ENCODE measurements around the gene QPCTL. TPM values are rescaled to one million over a fixed set of nuclear protein-coding genes. Genes with fewer than 3 reads are reported as not detected.
"Not testable (repeated sequence)": the region's sequence is repeated elsewhere in the genome, so short reads cannot be mapped to it uniquely, and the experiment has no call there.

The QPCTL gene
- total and polyA plus RNA-seq, 2 of the 4 experiments (the other 2 are of a cell fraction), result 6.6 to 11.5 TPM

DNA sequence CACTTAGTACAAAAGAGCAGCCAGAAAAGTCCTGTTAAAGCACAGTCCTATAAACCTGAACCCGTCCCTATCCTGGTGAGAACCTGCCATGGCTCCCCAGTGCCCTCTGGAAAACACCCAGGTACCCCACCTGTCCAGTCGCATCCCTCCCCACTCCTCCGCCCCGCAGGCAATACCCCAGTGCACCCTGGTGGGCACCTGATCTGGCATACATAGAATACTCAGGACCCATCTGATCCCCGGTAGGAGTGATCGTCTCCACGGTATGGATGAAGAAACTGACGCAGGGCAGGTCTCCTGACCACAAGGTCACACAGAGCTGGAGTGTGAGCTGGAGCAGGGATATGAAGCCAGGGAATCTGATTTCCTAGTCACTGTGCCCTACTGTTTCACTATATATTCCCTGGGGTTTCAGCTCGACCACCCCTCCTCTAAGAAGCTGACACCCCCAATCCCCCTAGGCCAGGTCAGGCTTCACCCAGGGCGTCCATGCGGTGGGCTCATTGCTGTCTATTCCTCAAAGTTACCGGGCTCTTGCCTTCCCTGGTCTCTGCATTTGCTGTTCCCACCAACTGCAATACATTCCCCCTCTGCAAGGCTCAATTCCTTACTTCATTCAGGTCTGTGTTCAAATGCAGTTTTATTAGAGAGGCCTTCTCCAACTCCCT, 25.7 kb downstream of the QPCTL start:
- ATAC-seq (ENCODE audit: low read depth) (no peak), DNase-seq (no peak)
- dilution Hi-C loops (cut with HindIII; ENCODE audit: low sequenced_read_pairs, unreplicated experiment) (no loop called here), in situ Hi-C loops (cut with MboI; ENCODE audit: low sequenced_read_pairs) (no loop called here), intact Hi-C loops (cut with micrococcal nuclease) (loop anchor here (1.0 kb wide), 1 partner anchor 52 kb away; no protein-coding TSS in a partner anchor)
- no TSS peak for BruUV-seq (replicated peaks)
- Histone ChIP-seq H3K9me1 (ENCODE audit: insufficient read depth, low read length) (0 out of 2 replicates have a peak, but pooled peaks cover 3% of the 10 kb centered on the region), H3K18ac (ENCODE audit: low read depth, low read length) (peak overlapping the region; percentile 49), H2BK5ac (ENCODE audit: low read depth, low read length, poor library complexity, severe bottlenecking) (peak overlapping the region; percentile 91), H2BK20ac (ENCODE audit: low read depth, low read length) (peak overlapping the region; percentile 21), H3K56ac (ENCODE audit: extremely low read depth, insufficient read depth, low read length) (peak overlapping the region; percentile 81), H3K14ac (replicated peaks; ENCODE audit: low read depth, low read length) (peak overlapping the region; percentile 95), H3K23ac (ENCODE audit: low read depth, low read length) (peak overlapping the region; percentile 73; the same call in 1 of the 2 replicates), H2BK120ac (ENCODE audit: low read depth, low read length) (peak overlapping the region; percentile 84), H3K79me1 (ENCODE audit: low read depth in 1 of 2, low read length in 2 of 2) (peaks cover 23 to 83% of the 10 kb centered on the region in 2 experiments), H3K9ac (ENCODE audit: low read depth, low read length) (peak overlapping the region; percentile 71), H3K27me3 (ENCODE audit: control insufficient read depth, insufficient read depth, low read length) (no peaks in the 10 kb centered on the region), H3K4me1 (ENCODE audit: control insufficient read depth, insufficient read depth, low read length) (peaks cover 9% of the 10 kb centered on the region), H2AFZ (replicated peaks; ENCODE audit: low read length, poor library complexity) (peak overlapping the region; percentile 95), H4K91ac (ENCODE audit: insufficient read depth, low read depth, low read length) (peak overlapping the region; percentile 92), H3K36me3 (ENCODE audit: control insufficient read depth, insufficient read depth, low read length) (peaks cover 7% of the 10 kb centered on the region), H3K4me2 (ENCODE audit: low read depth, low read length) (peak overlapping the region; percentile 82), H4K8ac (ENCODE audit: low read depth in 2 of 2, low read length in 2 of 2) (peak overlapping the region; percentile 5 to 88), H2AK5ac (ENCODE audit: low read depth, low read length) (peak overlapping the region; percentile 93), H2AK9ac (replicated peaks; ENCODE audit: low read depth, low read length, poor library complexity) (peak overlapping the region; percentile 98), H2BK15ac (ENCODE audit: low read depth, low read length) (peak overlapping the region; percentile 13; the same call in 1 of the 3 replicates), H3K4me3 (ENCODE audit: insufficient read depth, low read depth, low read length) (peak overlapping the region; percentile 41), H3K27ac (ENCODE audit: insufficient read depth, low read length) (peak overlapping the region; percentile 93), H4K20me1 (ENCODE audit: insufficient read depth, low read length) (0 out of 2 replicates have a peak, but pooled peaks cover under 1% of the 10 kb centered on the region), H4K5ac (ENCODE audit: low read depth, low read length) (peak overlapping the region; percentile 84), H3K4ac (ENCODE audit: low read depth, low read length) (peak overlapping the region; percentile 93), H3K9me3 (ENCODE audit: control insufficient read depth, insufficient read depth, low read length) (no peaks in the 10 kb centered on the region)
- POLR2A ChIA-PET (ENCODE audit: unreplicated experiment), result interaction anchor here (0.7 kb wide), 1 partner anchor 51 kb away, joined by 3 read pairs; the partner anchor contains the start of gene SIX5
- 63% methylated on average over 4 of the region's 12 CpGs; no CpG with 5 or more reads in 1 of the 2 experiments for WGBS, 2 experiments (ENCODE audit: extremely low coverage in 2 of 2, insufficient read length in 1 of 2)
- TF ChIP-seq POLR2A (IDR thresholded peaks at IDR 0.05; ENCODE audit: low read depth, low read length) (no peak), RFX5 (IDR thresholded peaks at IDR 0.05; ENCODE audit: low read depth, low read length) (no peak), FOS (IDR thresholded peaks at IDR 0.05; ENCODE audit: low read depth, low read length) (no peak), NFE2L2 (IDR thresholded peaks at IDR 0.05; ENCODE audit: low read depth, low read length) (no peak), MAFK (IDR thresholded peaks at IDR 0.05; ENCODE audit: low read depth, low read length) (no peak), MXI1 (IDR thresholded peaks at IDR 0.05; ENCODE audit: borderline replicate concordance, low read depth, low read length) (no peak)
- TF ChIP-seq, protein P1, sequence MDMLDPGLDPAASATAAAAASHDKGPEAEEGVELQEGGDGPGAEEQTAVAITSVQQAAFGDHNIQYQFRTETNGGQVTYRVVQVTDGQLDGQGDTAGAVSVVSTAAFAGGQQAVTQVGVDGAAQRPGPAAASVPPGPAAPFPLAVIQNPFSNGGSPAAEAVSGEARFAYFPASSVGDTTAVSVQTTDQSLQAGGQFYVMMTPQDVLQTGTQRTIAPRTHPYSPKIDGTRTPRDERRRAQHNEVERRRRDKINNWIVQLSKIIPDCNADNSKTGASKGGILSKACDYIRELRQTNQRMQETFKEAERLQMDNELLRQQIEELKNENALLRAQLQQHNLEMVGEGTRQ (IDR thresholded peaks at IDR 0.05; ENCODE audit: low read depth, low read length), result no peak
- CTCF ChIA-PET, result interaction anchor here (2.0 kb wide), 1 partner anchor 26 kb away, joined by 10 read pairs; the partner anchor contains the start of genes QPCTL and SNRPD2

DNA sequence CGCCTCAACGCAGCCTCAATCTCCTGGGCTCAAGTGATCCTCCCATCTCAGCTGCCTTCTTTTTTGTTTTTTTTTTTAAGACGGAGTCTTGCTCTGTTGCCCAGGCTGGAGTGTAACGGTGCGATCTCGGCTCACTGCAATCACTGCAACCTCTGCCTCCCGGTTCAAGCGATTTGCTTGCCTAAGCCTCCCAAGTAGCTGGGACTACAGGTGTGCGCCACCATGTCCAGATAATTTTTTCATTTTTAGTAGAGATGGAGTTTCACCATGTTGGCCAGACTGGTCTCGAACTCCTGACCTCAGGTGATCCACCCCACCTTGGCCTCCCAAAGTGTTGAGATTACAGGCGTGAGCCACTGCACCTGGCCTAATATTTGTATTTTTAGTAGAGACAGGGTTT, 27.6 kb downstream of the QPCTL start:
- H3K9me1 ChIP-seq (ENCODE audit: insufficient read depth, low read length); H4K20me1 ChIP-seq (ENCODE audit: insufficient read depth, low read length); H2AFZ ChIP-seq (replicated peaks; ENCODE audit: low read length, poor library complexity); in situ Hi-C loops (cut with MboI; ENCODE audit: low sequenced_read_pairs); H4K5ac ChIP-seq (ENCODE audit: low read depth, low read length); POLR2A ChIA-PET (ENCODE audit: unreplicated experiment); H3K4me2 ChIP-seq (ENCODE audit: low read depth, low read length); H4K91ac ChIP-seq (ENCODE audit: insufficient read depth, low read depth, low read length); H2BK15ac ChIP-seq (ENCODE audit: low read depth, low read length); H3K27me3 ChIP-seq (ENCODE audit: control insufficient read depth, insufficient read depth, low read length); intact Hi-C loops (cut with micrococcal nuclease); H2BK5ac ChIP-seq (ENCODE audit: low read depth, low read length, poor library complexity, severe bottlenecking); H2AK9ac ChIP-seq (replicated peaks; ENCODE audit: low read depth, low read length, poor library complexity); H2AK5ac ChIP-seq (ENCODE audit: low read depth, low read length); H3K23ac ChIP-seq (ENCODE audit: low read depth, low read length); H2BK120ac ChIP-seq (ENCODE audit: low read depth, low read length); BruUV-seq (replicated peaks); H2BK20ac ChIP-seq (ENCODE audit: low read depth, low read length); H3K9me3 ChIP-seq (ENCODE audit: control insufficient read depth, insufficient read depth, low read length); H3K4me3 ChIP-seq (ENCODE audit: insufficient read depth, low read depth, low read length); CTCF ChIA-PET; H3K9ac ChIP-seq (ENCODE audit: low read depth, low read length); H3K27ac ChIP-seq (ENCODE audit: insufficient read depth, low read length); H3K4ac ChIP-seq (ENCODE audit: low read depth, low read length); DNase-seq; H3K14ac ChIP-seq (replicated peaks; ENCODE audit: low read depth, low read length); ATAC-seq (ENCODE audit: low read depth); H3K56ac ChIP-seq (ENCODE audit: extremely low read depth, insufficient read depth, low read length); dilution Hi-C loops (cut with HindIII; ENCODE audit: low sequenced_read_pairs, unreplicated experiment); H4K8ac ChIP-seq (ENCODE audit: low read depth in 2 of 2, low read length in 2 of 2); H3K18ac ChIP-seq (ENCODE audit: low read depth, low read length): not testable (repeated sequence)
- Histone ChIP-seq H3K79me1 (ENCODE audit: low read depth in 1 of 2, low read length in 2 of 2) (peaks cover 30 to 80% of the 10 kb centered on the region in 2 experiments), H3K4me1 (ENCODE audit: control insufficient read depth, insufficient read depth, low read length) (peaks cover 15% of the 10 kb centered on the region), H3K36me3 (ENCODE audit: control insufficient read depth, insufficient read depth, low read length) (peaks cover 10% of the 10 kb centered on the region; the same call in 1 of the 2 replicates)
- 97% methylated on average over 5 of the region's 11 CpGs; no CpG with 5 or more reads in 1 of the 2 experiments for WGBS, 2 experiments (ENCODE audit: extremely low coverage in 2 of 2, insufficient read length in 1 of 2)

Measured in IMR-90 (cell line).